Eye (tissue), 1 donor: ENCODE results near the gene NECTIN2.
"Not testable (repeated sequence)": the region's sequence is repeated elsewhere in the genome, so short reads cannot be mapped to it uniquely, and the experiment has no call there.

Experiments
- DNase-seq: peaks from one replicate; pipeline ENCODE4 v3.0.0-alpha.2; 2015

Gene NECTIN2

DNA sequence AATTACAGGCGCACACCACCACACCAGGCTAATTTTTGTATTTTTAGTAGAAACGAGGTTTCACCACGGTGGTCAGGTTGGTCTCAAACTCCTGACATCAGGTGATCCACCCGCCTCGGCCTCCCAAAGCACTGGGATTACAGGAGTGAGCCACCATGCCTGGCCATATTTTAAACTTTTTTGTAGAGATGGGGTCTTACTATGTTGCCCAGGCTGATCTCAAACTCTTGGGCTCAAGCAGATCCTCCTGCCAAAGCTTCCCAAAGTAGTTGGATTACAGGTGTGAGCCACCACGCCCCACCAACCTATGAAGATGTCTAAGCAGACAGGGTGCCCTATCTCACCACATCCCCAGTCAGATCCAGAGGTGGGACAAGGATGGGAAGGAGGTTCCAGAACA, 65.8 kb downstream of the NECTIN2 start:
- DNase-seq, result not testable (repeated sequence)

DNA sequence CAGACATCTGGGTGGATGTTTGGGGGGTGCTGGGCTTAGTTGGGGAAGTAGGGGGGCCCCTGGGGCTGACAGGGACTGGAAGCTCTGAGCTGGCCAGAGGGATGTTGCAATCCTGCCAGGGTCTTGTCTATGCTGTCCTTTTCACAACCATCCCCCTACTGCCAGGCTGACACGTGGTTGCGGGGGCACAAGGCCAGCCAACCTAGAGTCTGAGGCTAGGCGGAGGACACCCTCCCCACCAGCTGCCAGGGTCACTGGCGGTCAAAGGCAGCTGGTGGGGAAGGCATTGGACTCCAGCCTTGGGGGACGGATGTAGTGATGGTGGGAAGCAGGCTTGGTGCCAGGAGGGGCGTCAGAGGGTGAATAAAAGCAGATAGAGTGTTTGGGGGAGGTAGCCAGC, 66.8 kb downstream of the NECTIN2 start:
- no peak for DNase-seq

DNA sequence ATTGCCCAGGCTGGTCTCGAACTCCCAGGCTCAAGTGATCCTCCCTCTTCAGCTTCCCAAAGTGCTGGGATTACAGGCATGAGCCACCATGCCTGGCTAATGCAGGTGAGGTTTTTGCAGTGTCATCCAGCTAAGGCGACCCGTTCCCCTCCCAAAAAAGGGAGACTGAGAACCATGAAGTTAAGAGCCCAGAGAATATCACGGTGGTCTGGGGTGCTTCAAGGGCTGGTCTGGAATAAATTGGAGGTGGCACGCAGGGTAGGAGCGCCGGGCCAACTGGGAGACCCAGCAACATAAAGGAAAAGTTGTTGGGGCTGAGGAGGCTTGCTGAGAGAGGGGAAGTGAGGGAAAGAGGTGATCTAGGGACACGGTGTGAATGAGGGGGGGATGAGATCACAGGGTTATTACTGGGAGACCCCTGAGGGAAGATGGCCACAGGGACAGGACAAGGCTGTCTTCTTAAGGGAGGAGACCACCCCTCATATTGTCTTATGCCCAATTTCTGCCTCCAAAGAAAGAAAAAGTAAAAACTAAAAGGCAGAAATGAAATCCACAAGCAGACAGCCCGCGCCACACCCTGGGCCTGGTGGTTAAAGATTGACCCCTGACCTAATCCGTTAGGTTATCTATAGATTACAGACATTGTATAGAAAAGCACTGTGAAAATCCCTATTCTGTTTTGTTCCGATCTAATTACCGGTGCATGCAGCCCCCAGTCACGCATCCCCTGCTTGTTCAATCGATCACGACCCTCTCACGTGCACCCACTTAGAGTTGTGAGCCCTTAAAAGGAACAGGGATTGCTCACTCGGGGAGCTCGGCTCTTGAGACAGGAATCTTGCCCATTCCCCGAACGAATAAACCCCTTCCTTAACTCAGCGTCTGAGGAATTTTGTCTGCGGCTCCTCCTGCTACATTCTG, 67.7 kb downstream of the NECTIN2 start:
- DNase-seq, result not testable (repeated sequence)

DNA sequence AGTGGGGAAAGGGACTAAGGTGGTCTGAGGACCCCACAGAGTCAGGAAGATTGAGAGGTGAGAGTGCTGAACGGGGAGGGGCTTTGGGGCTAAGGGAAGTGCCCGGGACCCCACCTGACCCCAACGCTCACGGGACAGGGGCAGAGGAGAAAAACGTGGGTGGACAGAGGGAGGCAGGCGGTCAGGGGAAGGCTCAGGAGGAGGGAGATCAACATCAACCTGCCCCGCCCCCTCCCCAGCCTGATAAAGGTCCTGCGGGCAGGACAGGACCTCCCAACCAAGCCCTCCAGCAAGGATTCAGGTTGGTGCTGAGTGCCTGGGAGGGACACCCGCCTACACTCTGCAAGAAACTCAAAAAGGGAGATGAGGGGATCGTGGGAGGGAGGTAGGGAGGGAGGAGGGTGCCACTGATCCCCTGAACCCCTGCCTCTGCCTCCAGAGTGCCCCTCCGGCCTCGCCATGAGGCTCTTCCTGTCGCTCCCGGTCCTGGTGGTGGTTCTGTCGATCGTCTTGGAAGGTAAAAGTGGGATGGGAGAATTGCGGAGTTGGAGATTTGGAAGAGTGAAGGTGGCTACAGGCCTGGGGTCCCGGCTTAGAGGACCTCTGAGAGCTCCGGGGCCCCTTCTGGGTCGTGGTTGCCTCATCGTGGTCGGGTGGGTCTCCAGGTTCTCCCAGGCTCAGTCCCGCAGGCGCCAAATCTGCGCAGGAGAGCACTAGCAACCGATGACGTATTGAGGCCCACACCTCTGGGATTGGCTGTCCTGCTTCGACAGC, 68.5 kb downstream of the NECTIN2 start, which contains the start of gene APOC1:
Gene APOC1 (plus strand): TSS at position 176 of the 774 bp plus-strand sequence. CDS start 284 bp downstream, at position 460.
- peak; percentile 98 for DNase-seq

DNA sequence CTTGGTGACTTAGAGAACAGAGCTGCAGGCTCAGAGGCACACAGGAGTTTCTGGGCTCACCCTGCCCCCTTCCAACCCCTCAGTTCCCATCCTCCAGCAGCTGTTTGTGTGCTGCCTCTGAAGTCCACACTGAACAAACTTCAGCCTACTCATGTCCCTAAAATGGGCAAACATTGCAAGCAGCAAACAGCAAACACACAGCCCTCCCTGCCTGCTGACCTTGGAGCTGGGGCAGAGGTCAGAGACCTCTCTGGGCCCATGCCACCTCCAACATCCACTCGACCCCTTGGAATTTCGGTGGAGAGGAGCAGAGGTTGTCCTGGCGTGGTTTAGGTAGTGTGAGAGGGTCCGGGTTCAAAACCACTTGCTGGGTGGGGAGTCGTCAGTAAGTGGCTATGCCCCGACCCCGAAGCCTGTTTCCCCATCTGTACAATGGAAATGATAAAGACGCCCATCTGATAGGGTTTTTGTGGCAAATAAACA, 78.2 kb downstream of the NECTIN2 start:
- no peak for DNase-seq

DNA sequence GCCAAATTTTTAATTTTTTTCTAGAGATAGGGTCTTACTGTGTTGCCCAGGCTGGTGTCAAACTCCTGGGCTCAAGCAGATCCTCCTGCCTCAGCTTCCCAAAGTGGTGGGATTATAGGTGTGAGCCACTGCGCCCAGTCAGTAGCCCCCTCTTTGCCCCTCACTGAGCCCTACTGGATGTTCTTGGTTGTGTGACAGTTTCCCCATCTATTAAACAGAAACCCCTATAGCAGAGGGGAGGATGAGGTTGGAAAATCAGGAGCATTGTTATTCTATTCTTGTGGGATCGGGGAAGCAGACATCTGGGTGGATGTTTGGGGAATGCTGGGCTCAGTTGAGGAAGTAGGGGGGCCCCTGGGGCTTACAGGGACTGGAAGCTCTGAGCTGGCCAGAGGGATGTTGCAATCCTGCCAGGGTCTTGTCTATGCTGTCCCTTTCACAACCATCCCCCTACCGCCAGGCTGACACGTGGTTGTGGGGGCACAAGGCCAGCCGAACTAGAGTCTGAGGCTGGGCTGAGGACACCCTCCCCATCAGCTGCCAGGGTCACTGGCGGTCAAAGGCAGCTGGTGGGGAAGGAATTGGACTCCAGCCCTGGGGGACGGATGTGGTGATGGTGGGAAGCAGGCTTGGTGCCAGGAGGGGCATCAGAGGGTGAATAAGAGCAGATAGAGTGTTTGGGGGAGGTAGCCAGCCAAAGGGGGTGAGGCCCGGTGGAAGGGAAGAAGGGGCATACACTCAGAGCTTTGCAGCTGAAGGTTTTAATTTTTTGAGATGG, 79.2 kb downstream of the NECTIN2 start:
- peak; percentile 22 for DNase-seq

DNA sequence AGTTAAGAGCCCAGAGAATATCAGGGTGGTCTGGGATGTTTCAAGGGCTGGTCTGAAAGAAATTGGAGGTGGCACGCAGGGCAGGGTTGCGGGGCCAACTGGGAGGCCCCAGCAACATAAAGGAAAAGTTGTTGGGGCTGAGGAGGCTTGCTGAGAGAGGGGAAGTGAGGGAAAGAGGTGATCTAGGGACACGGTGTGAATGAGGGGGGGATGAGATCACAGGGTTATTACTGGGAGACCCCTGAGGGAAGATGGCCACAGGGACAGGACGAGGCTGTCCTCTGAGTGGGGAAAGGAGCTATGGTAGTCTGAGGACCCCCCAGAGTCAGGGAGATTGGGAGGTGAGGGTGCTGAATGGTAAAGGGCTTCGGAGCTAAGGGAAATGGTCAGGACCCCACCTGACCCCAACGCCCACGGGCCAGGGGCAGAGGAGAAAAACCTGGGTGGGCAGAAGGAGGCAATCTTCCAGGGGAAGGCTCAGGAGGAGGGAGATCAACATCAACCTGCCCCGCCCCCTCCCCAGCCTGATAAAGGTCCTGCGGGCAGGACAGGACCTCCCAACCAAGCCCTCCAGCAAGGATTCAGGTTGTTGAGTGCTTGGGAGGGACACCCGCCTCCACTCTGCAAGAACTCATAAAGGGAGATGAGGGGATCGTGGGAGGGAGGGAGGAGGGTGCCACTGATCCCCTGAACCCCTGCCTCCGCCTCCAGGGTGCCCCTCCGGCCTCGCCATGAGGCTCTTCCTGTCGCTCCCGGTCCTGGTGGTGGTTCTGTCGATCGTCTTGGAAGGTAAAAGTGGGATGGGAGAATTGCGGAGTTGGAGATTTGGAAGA, 80.4 kb downstream of the NECTIN2 start:
- DNase-seq, result peak; percentile 13

DNA sequence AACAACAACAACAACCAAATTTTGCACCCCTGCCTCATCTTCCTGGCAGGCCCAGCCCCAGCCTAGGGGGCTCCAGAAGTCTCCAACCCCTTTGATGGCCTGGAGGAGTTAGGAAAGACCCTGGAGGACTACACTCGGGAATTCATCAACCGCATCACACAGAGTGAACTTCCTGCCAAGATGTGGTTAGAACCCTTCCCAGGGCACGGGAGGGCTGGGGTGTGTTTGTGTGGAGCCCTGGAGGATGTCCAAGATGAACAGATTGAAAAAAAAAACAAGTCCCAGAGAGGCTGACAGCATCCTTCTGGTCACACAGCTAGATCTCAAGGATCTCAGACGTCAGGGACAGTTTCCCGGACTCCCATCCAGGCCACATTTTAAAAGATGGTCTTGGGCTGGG, 81.6 kb downstream of the NECTIN2 start:
- DNase-seq, result no peak

DNA sequence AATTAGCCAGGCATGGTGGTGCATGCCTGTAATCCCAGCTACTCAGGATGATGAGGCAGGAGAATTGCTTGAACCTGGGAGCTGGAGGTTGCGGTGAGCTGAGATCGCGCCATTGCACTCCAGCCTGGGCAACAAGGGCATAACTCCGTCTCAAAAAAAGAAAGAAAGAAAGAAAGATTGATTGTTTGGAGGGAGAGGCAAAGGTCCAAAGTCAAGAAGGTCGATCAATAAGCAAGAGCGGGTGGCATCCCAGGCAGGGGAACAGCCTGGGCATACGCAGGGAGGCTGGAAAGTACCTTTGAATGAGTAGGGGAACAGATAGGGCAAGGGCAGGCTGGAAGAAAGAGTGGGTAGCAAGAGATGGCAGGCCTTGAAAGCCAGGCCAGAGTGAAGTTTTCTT, 84.0 kb downstream of the NECTIN2 start:
- no peak for DNase-seq

DNA sequence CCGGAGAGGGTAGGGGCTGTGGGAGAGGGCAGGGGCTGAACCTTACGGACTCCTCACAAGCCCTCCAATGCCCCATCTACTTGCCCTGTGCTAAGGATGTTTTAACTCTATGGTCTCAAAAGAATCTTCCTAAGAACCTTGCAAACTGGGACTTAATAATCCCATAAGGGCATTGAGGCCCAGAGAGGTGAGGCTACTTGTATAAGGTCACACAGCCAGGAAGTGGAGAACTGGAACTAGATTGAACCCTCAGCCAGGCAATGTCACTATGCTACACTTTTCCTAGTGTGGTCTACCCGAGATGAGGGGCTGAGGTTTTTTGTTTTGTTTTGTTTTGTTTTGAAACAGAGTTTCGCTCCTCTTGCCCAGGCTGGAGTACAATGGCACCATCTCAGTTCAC, 85.4 kb downstream of the NECTIN2 start:
- no peak for DNase-seq
